ENCODE results near the gene ZBTB42. TPM values are rescaled to one million over a fixed set of nuclear protein-coding genes. Genes with fewer than 3 reads are reported as not detected.

The ZBTB42 gene
- total and polyA plus RNA-seq, 2 of the 13 experiments (the other 11 are each of a cell fraction or from before 2014, with no cell fraction given), result 2.8 to 4.2 TPM

GRCh38 chr14:104766863-104767633 is 33.9 kb upstream of the ZBTB42 start (continued):
- TF ChIP-seq, protein P1, sequence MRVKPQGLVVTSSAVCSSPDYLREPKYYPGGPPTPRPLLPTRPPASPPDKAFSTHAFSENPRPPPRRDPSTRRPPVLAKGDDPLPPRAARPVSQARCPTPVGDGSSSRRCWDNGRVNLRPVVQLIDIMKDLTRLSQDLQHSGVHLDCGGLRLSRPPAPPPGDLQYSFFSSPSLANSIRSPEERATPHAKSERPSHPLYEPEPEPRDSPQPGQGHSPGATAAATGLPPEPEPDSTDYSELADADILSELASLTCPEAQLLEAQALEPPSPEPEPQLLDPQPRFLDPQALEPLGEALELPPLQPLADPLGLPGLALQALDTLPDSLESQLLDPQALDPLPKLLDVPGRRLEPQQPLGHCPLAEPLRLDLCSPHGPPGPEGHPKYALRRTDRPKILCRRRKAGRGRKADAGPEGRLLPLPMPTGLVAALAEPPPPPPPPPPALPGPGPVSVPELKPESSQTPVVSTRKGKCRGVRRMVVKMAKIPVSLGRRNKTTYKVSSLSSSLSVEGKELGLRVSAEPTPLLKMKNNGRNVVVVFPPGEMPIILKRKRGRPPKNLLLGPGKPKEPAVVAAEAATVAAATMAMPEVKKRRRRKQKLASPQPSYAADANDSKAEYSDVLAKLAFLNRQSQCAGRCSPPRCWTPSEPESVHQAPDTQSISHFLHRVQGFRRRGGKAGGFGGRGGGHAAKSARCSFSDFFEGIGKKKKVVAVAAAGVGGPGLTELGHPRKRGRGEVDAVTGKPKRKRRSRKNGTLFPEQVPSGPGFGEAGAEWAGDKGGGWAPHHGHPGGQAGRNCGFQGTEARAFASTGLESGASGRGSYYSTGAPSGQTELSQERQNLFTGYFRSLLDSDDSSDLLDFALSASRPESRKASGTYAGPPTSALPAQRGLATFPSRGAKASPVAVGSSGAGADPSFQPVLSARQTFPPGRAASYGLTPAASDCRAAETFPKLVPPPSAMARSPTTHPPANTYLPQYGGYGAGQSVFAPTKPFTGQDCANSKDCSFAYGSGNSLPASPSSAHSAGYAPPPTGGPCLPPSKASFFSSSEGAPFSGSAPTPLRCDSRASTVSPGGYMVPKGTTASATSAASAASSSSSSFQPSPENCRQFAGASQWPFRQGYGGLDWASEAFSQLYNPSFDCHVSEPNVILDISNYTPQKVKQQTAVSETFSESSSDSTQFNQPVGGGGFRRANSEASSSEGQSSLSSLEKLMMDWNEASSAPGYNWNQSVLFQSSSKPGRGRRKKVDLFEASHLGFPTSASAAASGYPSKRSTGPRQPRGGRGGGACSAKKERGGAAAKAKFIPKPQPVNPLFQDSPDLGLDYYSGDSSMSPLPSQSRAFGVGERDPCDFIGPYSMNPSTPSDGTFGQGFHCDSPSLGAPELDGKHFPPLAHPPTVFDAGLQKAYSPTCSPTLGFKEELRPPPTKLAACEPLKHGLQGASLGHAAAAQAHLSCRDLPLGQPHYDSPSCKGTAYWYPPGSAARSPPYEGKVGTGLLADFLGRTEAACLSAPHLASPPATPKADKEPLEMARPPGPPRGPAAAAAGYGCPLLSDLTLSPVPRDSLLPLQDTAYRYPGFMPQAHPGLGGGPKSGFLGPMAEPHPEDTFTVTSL (CRISPR knock-in tag; IDR thresholded peaks at IDR 0.05; ENCODE audit: borderline replicate concordance), result no peak
- TF ChIP-seq MIER2 (CRISPR knock-in tag; IDR thresholded peaks at IDR 0.05), result no peak
- TF ChIP-seq ZNF484 (CRISPR knock-in tag; IDR thresholded peaks at IDR 0.05; ENCODE audit: borderline replicate concordance, low read depth), result no peak
- TF ChIP-seq, protein P2, sequence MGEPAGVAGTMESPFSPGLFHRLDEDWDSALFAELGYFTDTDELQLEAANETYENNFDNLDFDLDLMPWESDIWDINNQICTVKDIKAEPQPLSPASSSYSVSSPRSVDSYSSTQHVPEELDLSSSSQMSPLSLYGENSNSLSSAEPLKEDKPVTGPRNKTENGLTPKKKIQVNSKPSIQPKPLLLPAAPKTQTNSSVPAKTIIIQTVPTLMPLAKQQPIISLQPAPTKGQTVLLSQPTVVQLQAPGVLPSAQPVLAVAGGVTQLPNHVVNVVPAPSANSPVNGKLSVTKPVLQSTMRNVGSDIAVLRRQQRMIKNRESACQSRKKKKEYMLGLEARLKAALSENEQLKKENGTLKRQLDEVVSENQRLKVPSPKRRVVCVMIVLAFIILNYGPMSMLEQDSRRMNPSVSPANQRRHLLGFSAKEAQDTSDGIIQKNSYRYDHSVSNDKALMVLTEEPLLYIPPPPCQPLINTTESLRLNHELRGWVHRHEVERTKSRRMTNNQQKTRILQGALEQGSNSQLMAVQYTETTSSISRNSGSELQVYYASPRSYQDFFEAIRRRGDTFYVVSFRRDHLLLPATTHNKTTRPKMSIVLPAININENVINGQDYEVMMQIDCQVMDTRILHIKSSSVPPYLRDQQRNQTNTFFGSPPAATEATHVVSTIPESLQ (CRISPR knock-in tag; conservative IDR thresholded peaks at IDR 0.05), result no peak
- TF ChIP-seq ZNF510 (CRISPR knock-in tag; IDR thresholded peaks at IDR 0.05; ENCODE audit: low read depth), result no peak
- no peak for TF ChIP-seq ZNF383 (CRISPR knock-in tag; IDR thresholded peaks at IDR 0.05; ENCODE audit: borderline replicate concordance)
- TF ChIP-seq ZNF274 (CRISPR knock-in tag; IDR thresholded peaks at IDR 0.05), result no peak
- TF ChIP-seq TIGD3 (CRISPR knock-in tag; IDR thresholded peaks at IDR 0.05; ENCODE audit: borderline replicate concordance), result 0 out of 2 replicates have a peak, but pooled peaks have one; percentile 72
- no peak for TF ChIP-seq ZNF850 (CRISPR knock-in tag; conservative IDR thresholded peaks at IDR 0.05)
- no peak for TF ChIP-seq XBP1 (CRISPR knock-in tag; IDR thresholded peaks at IDR 0.05)
- TF ChIP-seq ZBTB25 (CRISPR knock-in tag; IDR thresholded peaks at IDR 0.05), result no peak; the same call in 1 of the 2 replicates
- no peak for TF ChIP-seq CENPX (CRISPR knock-in tag; IDR thresholded peaks at IDR 0.05)
- TF ChIP-seq HDAC6 (IDR thresholded peaks at IDR 0.05; ENCODE audit: low read depth, low read length), result no peak
- TF ChIP-seq ISL2 (CRISPR knock-in tag; IDR thresholded peaks at IDR 0.05), result no peak; the same call in 1 of the 2 replicates
- TF ChIP-seq ZNF430 (CRISPR knock-in tag; IDR thresholded peaks at IDR 0.05), result peak; percentile 81; the same call in 1 of the 2 replicates
- TF ChIP-seq TMF1 (CRISPR knock-in tag; IDR thresholded peaks at IDR 0.05; ENCODE audit: low read depth), result no peak; the same call in 1 of the 2 replicates
- no peak for TF ChIP-seq DNMT3B (CRISPR knock-in tag; conservative IDR thresholded peaks at IDR 0.05)
- TF ChIP-seq ZEB1 (IDR thresholded peaks at IDR 0.05; ENCODE audit: insufficient replicate concordance, low read depth), result peak; percentile 19
- no peak for TF ChIP-seq POLR2AphosphoS2 (IDR thresholded peaks at IDR 0.05; ENCODE audit: low read depth, low read length)

Data from HepG2 (cell line).